Measurements from ENCODE around the gene TM2D3.
A peak's percentile ranks its signal among the peaks of the same experiment; 100 is the strongest.

TM2D3 gene

GRCh38 chr15:101652098-101652785 is at the start of gene TM2D3:
TM2D3 (minus strand) TSS chr15:101652381; CDS start chr15:101652361, 20 bp downstream.
- DNase-seq = peak; percentile 88 to 96 (median 90)

DNA sequence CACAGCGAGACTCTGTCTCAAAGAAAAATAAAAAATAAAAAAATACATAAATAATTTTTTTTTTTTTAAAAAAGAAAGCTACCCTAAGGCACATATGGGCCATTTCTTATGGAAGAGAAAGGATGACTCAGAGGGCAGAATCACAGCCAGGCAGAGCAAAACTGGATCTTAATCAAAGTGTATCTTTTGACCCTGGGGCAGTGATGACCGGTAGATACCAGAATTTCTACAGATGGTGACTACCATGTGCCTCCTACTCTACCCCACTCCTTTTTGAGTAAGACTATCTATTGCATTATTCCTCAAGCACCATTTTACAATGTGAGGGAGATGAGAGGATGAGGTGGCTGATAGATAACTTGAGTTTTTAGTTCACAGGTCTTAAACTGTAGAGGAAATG is 46.1 kb upstream of the TM2D3 start:
- no peak for DNase-seq

- DNase-seq = no peak
These were observed 45.3 kb upstream of the TM2D3 start for GRCh38 chr15:101697488-101697887.

- DNase-seq = no peak
These were observed 44.6 kb upstream of the TM2D3 start for GRCh38 chr15:101696829-101697228.

DNA sequence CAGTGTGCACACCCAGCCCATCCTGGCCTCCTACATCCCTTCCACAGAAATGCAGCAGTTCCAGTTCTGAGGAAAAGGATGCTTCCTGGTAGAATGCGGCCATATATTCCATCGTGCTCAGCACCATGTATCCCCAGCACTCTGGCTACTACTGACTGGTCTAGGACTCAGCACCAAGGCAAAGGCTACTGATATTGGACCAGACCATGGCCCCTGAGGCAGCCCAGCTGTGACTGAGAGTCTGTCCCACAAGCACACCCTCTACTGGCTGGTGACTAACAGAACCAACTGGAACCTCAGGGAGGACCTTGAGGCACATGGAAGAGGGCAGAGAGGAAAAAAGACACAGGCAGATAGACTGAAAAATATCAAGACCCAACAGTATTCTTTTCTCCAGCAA is 42.1 kb upstream of the TM2D3 start:
- DNase-seq = no peak

GRCh38 chr15:101692801-101693598 is 40.8 kb upstream of the TM2D3 start:
- DNase-seq = no peak

DNA sequence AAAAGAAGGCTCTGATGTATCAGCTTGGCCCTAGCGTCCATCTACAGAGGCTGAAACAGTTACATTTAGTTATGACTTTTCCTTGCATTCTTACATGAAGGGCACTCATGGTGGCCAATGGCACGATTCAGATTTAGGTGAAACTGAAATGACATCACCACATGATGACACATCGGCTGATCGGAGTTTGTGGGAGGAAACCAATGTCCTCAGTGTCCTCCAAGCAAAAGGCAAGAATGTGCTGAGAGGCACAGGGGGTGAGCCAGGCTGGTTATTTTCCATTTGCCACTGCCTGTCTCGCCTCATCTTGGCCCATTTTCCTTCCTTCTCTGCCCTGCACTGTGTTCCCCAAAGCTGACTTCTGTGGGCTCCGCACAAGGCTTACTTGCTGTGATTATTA is 37.7 kb upstream of the TM2D3 start:
- DNase-seq = no peak

- no peak for DNase-seq
These were observed 34.5 kb upstream of the TM2D3 start for GRCh38 chr15:101686718-101687117.

GRCh38 chr15:101684877-101685276 is 32.7 kb upstream of the TM2D3 start:
- no peak for DNase-seq

DNA sequence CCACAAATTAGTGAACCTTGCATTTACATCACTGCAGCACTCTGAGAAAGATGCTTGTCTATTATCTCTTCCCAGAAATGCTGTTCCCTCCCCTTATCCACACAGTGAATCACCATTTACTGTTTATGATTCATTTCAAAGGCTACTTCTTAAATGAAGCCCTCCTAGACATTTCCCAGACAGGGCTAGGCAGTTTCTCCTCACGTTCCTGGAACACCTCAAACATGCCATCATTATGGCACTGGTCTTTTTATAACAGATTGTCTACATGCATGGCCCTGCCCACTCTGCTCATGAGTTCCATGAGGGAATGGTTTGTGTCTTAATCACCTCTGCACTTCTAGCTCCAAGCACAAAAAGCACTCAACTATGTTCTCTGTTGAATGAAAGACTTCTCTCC is 32.2 kb upstream of the TM2D3 start:
- DNase-seq = no peak

DNA sequence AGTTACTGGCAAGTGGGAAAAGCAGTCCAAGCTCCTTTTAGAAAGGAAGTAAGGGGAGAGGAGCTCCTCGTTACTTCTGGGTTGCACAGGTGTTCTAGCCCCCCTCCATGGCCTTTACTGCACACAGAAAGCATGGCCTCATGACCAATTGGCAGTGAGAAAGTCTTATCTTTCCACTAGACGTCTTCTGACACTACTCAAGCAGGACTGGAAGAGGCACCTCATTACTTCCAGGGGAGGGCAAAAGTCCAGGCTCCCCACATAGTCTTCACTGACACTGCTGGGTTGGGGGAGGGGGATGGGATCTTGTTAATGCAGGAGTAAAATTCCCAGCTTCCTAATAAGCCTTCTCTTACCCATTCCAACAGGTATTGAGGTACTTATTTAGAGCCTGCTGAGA is 27.6 kb upstream of the TM2D3 start:
- DNase-seq = no peak

DNA sequence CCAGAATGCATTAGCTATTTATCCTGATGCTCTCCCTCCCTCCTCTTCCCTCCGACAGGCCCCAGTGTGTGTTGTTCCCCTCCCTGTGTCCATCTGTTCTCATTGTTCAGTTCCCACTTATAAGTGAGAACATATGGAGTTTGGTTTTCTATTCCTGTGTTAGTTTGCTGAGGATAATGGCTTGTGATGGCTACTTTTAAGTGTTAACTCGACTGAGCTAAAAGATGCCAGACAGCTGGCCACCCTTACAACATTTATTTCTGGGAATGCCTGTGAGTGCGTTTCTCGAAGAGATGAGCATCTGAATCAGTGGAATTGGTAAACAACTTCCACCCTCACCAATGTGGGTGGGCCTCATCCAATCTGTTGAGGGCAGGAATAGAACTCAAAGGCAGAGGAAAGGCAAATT is 24.7 kb upstream of the TM2D3 start:
- no peak for DNase-seq

- DNase-seq = no peak
These were observed 23.8 kb upstream of the TM2D3 start for GRCh38 chr15:101675796-101676582.

GRCh38 chr15:101675015-101675414 is 22.8 kb upstream of the TM2D3 start:
- DNase-seq = no peak

DNA sequence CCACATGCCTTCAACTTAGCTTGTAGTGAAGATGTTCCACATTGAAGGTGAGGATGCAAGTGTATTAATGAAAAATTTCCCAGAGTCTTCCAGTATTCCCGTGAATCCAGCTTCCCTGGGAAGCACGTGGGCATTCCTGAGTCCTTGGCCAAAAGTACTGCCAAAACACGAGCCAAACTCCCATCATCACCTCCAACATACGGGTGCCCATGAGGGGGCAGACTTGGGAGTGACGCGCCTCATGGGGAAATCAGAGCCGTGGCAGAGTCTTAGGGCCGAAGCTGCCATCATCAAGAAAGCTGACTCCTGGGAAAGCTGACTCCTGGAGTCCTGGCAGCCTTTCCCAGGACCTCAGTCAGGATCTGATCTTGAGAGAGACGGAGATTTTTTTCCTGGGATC is 20.1 kb upstream of the TM2D3 start:
- DNase-seq = no peak

DNA sequence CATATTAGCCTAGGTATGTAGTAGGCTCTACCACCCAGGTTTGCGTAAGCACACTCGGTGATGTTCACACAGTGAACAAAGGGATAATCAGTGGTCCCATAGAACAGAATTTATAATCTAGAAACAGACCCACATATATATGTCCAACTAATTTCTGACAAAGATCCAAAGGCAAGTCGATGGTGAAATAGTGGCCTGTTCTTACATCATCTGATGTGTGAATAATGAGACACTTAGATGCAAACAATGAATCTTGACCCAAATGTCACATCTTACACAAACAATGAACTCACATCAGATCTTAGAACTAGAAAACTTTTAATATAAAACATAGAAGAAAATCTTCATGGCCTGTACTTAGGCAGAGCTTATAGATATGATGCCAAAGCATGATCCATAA is 17.6 kb upstream of the TM2D3 start:
- no peak for DNase-seq

GRCh38 chr15:101667881-101668280 is 15.7 kb upstream of the TM2D3 start:
- DNase-seq = no peak

DNA sequence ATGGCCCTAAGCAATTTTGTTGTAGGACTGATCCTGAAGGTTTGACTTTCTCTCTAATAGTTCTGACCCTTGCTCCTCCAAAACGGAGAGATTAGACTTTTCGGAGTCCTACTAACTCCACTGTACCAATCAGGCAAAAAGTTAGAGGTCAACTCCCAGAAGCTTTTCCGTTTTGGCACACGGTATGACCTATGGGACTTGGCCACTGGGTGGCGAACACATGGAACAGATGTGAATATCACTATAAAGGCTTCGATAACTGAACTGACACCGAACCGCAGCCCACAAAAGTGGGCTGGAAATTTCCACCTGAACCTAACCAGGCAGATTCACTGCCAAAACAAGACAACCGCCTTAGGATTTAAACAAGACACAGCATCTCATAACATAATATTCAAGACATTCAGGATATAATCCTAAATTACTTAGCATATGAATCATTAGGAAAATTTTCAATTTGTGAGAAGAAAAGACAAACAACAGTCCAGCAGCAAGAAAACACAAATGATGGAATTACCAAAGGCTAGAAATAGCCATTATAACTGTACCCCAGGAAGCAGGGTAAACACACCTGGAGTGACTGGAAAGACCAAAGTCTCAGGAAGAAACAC is 12.2 kb upstream of the TM2D3 start:
- DNase-seq = no peak

DNA sequence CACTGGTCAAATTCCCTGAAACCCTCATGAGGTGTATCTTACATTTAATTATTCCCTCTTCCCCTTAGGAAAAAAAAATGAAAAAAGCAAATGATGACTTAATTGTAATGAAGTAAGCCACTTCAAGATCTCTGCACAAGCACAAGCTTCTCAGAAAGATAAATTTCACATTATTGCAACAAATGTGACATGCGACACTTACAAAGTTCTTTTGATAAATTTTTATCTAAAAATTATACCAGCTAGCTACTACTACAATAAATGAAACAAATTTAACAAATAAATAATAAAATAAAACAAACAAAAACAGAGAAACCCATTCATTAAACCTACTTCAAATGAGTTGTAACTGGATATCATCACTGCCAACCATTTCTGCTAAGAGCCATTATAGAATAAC is 10.0 kb upstream of the TM2D3 start:
- DNase-seq = no peak

DNA sequence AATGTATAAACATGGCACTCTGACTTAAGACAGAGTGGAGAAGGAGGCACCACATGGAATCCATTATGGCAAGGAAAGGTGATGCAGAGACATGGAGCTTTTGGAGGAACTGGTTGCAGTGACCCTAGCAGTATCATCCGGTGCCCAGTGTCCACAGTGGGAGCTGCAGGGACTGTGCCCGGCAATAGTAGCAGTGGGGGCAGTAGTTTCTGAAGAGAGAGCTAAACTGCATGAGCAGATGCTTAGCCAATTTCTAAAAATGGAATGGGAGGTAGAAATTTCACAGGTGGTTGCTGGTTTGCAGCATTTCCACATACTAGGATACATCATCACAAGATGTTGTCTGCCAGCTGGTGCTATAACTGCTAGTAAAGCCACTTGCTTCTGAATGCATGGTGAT is 7.8 kb upstream of the TM2D3 start:
- no peak for DNase-seq

GRCh38 chr15:101657968-101658784 is 6.0 kb upstream of the TM2D3 start:
- no peak for DNase-seq

DNA sequence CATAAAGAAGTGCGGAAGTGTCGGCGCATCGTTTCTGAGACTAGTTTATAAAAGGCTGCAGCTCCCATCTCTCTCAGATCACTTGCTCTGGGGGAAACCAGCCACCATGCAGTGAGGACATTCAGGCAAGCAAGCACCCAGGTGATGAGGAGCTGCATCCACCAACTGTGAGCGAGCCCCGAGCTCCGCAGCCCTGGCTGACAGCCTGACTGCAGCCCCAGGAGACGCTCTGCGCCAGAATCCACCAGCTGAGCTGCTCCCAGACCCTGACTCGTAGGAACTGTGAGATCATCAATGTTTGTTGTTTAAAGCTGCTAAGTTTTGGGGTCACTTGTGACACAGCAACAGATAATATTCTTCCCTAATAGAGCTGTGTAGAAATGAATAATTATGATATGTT is 5.0 kb upstream of the TM2D3 start:
- no peak for DNase-seq

All from activated naive CD4-positive, alpha-beta T cell (primary cell).